ENCODE data around the gene RAI1.
A peak's percentile ranks its signal among the peaks of the same experiment; 100 is the strongest.

The RAI1 gene

DNA sequence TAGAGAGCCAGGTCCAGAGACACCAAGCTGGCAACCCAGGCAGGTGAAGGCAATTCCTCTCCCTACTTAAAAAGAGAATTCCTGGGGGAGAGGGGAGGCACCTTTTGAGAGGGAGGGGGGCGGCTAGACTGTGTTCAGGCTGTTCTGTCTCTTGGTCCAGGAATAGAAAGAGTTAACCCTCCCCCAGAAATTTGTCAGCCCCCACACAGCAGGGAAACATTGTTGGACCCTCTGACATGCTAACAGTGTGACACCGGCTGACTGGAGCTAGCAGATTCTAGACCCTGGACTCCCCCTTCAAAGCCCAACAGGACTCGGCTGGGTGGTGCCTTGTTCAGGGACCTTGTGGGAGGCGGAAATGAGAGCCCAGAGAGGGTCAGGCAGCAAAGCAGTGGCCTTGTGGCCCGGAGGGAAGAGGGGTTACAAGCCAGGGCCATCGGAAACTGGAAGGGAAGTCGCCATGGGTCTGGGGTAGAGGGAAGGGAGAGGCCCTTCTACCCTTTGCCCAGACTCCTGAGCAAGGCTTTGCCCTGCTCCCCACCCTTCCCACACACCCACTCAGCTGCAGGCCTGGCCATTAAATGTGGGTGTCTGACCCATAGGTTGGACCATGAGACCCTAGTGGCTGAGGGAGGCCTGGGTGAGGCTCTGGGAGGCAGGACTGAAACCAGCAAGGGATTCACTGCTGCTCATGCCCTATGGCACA is 44.6 kb downstream of the RAI1 start:
- Histone ChIP-seq H3K9ac (ENCODE audit: insufficient read length) (no peak overlapping the region), H3K27ac (no peak overlapping the region), H3K9me3 (ENCODE audit: low read depth, low read length) (no peaks in the 10 kb centered on the region), H3K4me3 (peak overlapping the region; percentile 91), H3K36me3 (ENCODE audit: insufficient read depth, low read length) (no peaks in the 10 kb centered on the region)
- TF ChIP-seq POLR2AphosphoS5 (IDR thresholded peaks at IDR 0.05; ENCODE audit: borderline replicate concordance, low read depth, low read length) = no peak
- TF ChIP-seq EZH2 (IDR thresholded peaks at IDR 0.05) = no peak
- no peak for TF ChIP-seq FOXP2 (optimal IDR thresholded peaks at IDR 0.05; ENCODE audit: control extremely low read depth, extremely low read length, insufficient read depth)
- no peak for DNase-seq (ENCODE audit: low read depth, low spot score)

DNA sequence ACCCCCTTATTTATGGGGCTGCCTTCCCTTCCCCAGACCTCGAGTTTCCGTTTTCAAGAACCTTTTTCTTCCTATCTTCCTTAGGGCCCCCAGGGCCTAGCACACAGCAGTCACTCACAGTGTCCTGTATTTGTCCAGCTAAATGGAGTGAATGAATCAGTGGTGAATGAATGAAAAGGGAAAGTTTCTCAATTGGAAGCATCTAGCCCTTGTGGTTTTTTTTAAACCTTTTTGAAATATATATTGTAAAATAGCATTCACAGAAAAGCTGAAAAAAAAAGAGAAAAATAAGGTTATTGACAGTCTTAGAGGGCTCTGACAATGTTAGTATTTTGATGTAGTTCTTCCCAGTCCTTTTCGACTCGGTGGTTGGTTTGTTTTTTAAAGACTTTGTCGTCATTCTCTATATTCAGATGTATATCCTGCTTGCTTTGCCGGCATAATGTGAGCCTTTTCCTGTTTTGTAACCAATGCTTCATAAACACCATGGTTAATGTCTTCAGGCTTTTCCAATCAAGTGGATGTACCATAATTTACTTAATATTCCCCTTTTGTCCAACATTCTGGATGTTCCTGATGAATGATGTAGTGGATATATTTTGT is 45.3 kb downstream of the RAI1 start:
- Histone ChIP-seq H3K36me3 (ENCODE audit: insufficient read depth, low read length) (no peaks in the 10 kb centered on the region), H3K27ac (peak overlapping the region; percentile 48; the same call in 1 of the 2 replicates), H3K9me3 (ENCODE audit: low read depth, low read length) (no peaks in the 10 kb centered on the region), H3K4me3 (0 out of 2 replicates have a peak overlapping the region, but pooled peaks have one; percentile 41), H3K9ac (ENCODE audit: insufficient read length) (no peak overlapping the region)
- no peak for DNase-seq (ENCODE audit: low read depth, low spot score)
- TF ChIP-seq FOXP2 (optimal IDR thresholded peaks at IDR 0.05; ENCODE audit: control extremely low read depth, extremely low read length, insufficient read depth) (no peak), EZH2 (IDR thresholded peaks at IDR 0.05) (no peak), POLR2AphosphoS5 (IDR thresholded peaks at IDR 0.05; ENCODE audit: borderline replicate concordance, low read depth, low read length) (no peak)

DNA sequence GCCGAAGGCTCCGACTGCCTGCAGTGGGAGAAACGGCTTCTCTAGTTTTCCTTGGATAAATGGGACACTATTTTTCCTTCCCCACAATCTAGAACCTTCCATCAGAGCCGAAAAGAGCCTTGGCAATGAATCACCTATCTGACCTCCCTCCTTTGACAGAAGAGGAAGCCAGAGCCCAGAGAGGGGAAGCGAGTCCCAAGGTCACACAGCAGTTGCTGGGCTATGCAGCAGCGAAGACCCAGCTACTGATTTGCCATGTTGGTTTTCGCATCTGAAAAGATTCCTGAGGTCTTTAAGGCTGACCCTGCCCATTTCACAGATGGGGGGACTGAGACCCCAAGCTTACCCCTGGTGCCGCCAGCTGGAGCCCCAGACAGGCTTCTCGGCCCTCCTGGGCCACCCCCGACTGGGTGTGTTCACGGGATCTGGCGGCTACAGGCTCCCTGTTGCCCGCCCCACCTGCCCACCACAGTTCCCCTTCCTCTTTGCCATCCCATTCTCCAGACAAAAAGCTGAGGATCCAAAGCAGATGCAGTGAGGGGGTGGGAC is 45.9 kb downstream of the RAI1 start:
- TF ChIP-seq POLR2AphosphoS5 (IDR thresholded peaks at IDR 0.05; ENCODE audit: borderline replicate concordance, low read depth, low read length) (no peak), FOXP2 (optimal IDR thresholded peaks at IDR 0.05; ENCODE audit: control extremely low read depth, extremely low read length, insufficient read depth) (no peak), EZH2 (IDR thresholded peaks at IDR 0.05) (no peak)
- Histone ChIP-seq H3K4me3 (no peak overlapping the region), H3K9me3 (ENCODE audit: low read depth, low read length) (no peaks in the 10 kb centered on the region), H3K36me3 (ENCODE audit: insufficient read depth, low read length) (no peaks in the 10 kb centered on the region), H3K9ac (ENCODE audit: insufficient read length) (no peak overlapping the region), H3K27ac (no peak overlapping the region)
- DNase-seq (ENCODE audit: low read depth, low spot score) = no peak

DNA sequence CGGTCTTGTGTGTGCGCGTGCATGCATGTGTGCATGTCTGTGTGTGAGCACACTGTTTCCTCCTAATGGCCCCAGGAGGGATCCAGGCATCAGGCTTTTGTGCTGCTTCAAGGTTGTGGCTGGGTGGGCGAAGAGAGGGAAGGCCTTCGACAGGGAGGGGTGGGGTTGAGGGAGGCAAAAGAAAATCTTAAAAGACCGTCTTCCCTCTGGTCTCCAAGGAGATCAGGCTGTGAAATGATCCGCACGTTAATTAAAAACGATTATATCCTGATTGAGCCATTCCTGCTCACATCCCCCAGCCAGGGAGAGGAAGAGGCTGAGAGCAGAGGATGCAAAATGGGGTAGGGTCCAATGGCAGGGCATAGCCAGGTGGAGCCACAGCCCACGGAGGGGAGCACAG is 46.9 kb downstream of the RAI1 start:
- H3K4me3 ChIP-seq = no peak overlapping the region
- H3K9ac ChIP-seq (ENCODE audit: insufficient read length) = no peak overlapping the region
- H3K9me3 ChIP-seq (ENCODE audit: low read depth, low read length) = no peaks in the 10 kb centered on the region
- no peak overlapping the region for H3K27ac ChIP-seq
- no peaks in the 10 kb centered on the region for H3K36me3 ChIP-seq (ENCODE audit: insufficient read depth, low read length)
- DNase-seq (ENCODE audit: low read depth, low spot score) = no peak
- no peak for TF ChIP-seq EZH2 (IDR thresholded peaks at IDR 0.05)

DNA sequence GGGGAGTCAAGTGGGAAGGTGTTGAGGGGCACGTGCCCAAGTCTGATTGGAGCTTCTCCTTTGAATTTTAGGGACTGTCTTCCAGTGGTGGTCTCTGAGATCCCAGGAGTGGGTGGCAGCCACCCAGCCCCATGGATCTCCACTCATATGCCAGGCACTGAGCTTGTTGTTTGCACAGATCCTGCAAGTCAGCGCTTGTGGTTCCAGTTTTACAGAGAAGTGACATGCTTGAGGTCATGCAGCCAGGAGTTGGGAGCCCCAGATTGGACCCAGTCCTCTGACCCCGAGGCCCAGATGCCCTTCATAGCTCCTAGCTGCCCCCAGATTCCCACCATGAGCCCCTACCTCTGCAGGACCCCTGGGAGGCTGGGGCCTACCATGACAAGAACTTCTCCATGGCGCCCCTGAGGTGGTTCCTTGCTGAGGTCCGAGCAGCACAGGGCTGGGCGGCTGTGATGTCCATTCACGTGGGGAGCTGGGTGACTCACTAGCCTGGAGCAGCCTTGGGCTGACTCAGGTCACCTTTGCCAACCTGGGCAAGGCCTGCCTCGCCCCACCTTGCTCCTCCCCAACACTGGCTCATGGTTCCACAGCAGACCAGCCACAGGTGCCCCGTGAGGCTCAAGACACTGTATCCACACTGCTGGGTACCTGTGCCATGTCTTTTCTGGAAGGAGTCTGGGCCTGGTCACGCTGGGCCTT is 47.4 kb downstream of the RAI1 start:
- no peak overlapping the region for H3K27ac ChIP-seq

DNA sequence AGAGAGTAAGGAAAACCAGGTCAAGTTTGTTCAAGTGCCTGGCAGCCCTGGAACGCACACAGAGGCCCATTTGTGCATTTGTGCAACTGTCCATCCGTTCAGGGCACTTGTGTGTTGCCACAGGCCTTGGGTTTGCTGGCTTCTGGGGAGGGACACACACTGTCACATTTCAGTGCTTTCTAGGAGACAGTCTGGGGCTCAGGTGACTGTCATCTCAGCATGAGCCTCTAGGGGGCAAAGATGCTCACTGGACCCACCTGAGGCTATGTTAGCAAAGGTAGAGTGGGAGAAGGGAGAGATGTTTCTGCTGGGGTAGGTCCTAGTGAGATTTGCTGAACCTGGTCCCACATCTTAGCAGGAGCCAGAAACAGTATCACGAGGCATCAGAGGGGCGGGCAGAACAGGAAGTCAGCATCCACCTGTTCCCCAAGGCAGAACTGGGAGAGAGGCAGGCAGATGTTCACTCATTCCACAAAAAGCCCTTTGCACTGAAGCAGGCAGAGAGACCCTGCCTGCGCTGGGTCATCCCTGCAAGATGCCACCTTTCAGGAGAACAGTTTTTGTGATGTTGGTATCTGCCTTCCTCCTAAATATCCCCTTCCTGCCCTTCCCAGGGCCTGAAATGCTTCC is 48.5 kb downstream of the RAI1 start:
- Histone ChIP-seq H3K9ac (ENCODE audit: insufficient read length) (no peak overlapping the region), H3K9me3 (ENCODE audit: low read depth, low read length) (no peaks in the 10 kb centered on the region), H3K36me3 (ENCODE audit: insufficient read depth, low read length) (no peaks in the 10 kb centered on the region), H3K27ac (no peak overlapping the region), H3K4me3 (no peak overlapping the region)
- TF ChIP-seq EZH2 (IDR thresholded peaks at IDR 0.05) (no peak), POLR2AphosphoS5 (IDR thresholded peaks at IDR 0.05; ENCODE audit: borderline replicate concordance, low read depth, low read length) (no peak), FOXP2 (optimal IDR thresholded peaks at IDR 0.05; ENCODE audit: control extremely low read depth, extremely low read length, insufficient read depth) (no peak)
- DNase-seq (ENCODE audit: low read depth, low spot score) = no peak

More for the DNA sequence above, 47.4 kb downstream of the RAI1 start:
- DNase-seq (ENCODE audit: low read depth, low spot score) = no peak
- no peak for TF ChIP-seq EZH2 (IDR thresholded peaks at IDR 0.05)
- TF ChIP-seq POLR2AphosphoS5 (IDR thresholded peaks at IDR 0.05; ENCODE audit: borderline replicate concordance, low read depth, low read length) = no peak
- TF ChIP-seq FOXP2 (optimal IDR thresholded peaks at IDR 0.05; ENCODE audit: control extremely low read depth, extremely low read length, insufficient read depth) = no peak
- Histone ChIP-seq H3K4me3 (no peak overlapping the region), H3K9me3 (ENCODE audit: low read depth, low read length) (no peaks in the 10 kb centered on the region), H3K36me3 (ENCODE audit: insufficient read depth, low read length) (no peaks in the 10 kb centered on the region), H3K9ac (ENCODE audit: insufficient read length) (no peak overlapping the region)

DNA sequence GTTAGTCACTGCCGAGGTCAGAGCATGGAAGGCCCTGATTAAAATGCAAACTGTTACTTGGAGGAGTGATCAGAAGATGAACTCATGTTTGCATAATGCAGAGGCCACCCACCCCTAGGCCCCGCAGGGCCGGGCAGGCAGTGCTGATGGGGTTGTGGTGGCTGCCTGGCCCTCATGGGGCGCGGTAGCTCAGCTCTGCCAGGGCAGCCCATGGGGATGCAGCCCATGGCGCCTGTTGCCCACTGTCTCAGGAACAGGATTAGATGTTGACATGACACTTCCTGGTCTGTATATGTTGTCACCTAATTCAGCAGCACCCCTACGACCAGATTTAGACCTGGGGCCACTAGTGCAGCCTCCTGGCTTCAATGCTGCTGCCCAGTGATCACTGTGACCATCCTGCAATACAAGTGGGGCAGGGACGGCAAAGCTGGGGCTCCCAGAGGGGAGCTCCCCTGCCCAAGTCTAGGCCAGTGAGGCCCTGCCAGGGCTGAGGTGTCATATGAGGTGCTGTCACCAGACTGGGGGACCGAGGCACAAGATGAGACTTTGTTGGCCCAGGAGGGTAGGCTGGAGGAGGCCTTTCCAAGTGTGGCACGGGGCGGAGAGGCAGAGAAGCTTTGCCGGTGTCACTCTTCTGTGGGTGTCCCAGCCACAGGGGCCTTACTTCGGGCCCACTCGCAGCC is 49.1 kb downstream of the RAI1 start:
- no peaks in the 10 kb centered on the region for H3K9me3 ChIP-seq (ENCODE audit: low read depth, low read length)
- no peak overlapping the region for H3K9ac ChIP-seq (ENCODE audit: insufficient read length)
- H3K27ac ChIP-seq = no peak overlapping the region
- no peak for TF ChIP-seq EZH2 (IDR thresholded peaks at IDR 0.05)
- no peak for TF ChIP-seq POLR2AphosphoS5 (IDR thresholded peaks at IDR 0.05; ENCODE audit: borderline replicate concordance, low read depth, low read length)
- no peak for TF ChIP-seq FOXP2 (optimal IDR thresholded peaks at IDR 0.05; ENCODE audit: control extremely low read depth, extremely low read length, insufficient read depth)
- no peak for DNase-seq (ENCODE audit: low read depth, low spot score)
- H3K36me3 ChIP-seq (ENCODE audit: insufficient read depth, low read length) = no peaks in the 10 kb centered on the region
- H3K4me3 ChIP-seq = no peak overlapping the region
